Activated B cell treated with CpG ODN at 0.5 μM for 24 hours (primary cell): ENCODE data around the gene LRRC31. TPM values are rescaled to one million over a fixed set of nuclear protein-coding genes. Genes with fewer than 3 reads are reported as not detected.

ENCODE experiments used
- ATAC-seq: fragments of 200-7000 bp; cut with Tn5 transposase; one replicate; pipeline ENCODE4 v1.10.0; 2021; ENCODE audit warnings: low read depth, mild to moderate bottlenecking, moderate library complexity
- CTCF ChIA-PET: fragments of 350-600 bp; sonication (Branson Sonifier 250); formaldehyde crosslinking; loops from one replicate; lab custom pipeline; 2021; ENCODE audit warnings: antibody characterized with exemption; lab: Charles Lee
- POLR2A ChIA-PET: fragments of 350-600 bp; sonication (Branson Sonifier 250); formaldehyde crosslinking; loops from one replicate; lab custom pipeline; 2021; ENCODE audit warnings: antibody characterized with exemption; lab: Charles Lee
- DNase-seq: peaks from one replicate; pipeline ENCODE4 v3.0.0; 2022
- H3K27ac Mint-ChIP-seq: one replicate; pipeline ENCODE4 v1.8.0; 2020; ENCODE audit warnings: mixed read lengths
- H3K27me3 Mint-ChIP-seq: one replicate; pipeline ENCODE4 v1.8.0; 2021; ENCODE audit warnings: mixed read lengths
- H3K36me3 Mint-ChIP-seq: one replicate; pipeline ENCODE4 v1.8.0; 2021; ENCODE audit warnings: low read depth, mixed read lengths
- H3K4me1 Mint-ChIP-seq: one replicate; pipeline ENCODE4 v1.8.0; 2021; ENCODE audit warnings: mixed read lengths
- H3K4me3 Mint-ChIP-seq: one replicate; pipeline ENCODE4 v1.8.0; 2020; ENCODE audit warnings: mild to moderate bottlenecking, mixed read lengths
- H3K9me3 Mint-ChIP-seq: one replicate; pipeline ENCODE4 v1.8.0; 2020; ENCODE audit warnings: mixed read lengths
- CTCF ChIP-seq: fragments of 200-600 bp; IDR thresholded peaks from one replicate; pipeline ENCODE4 v1.8.0; 2022; ENCODE audit warnings: antibody characterized with exemption, mild to moderate bottlenecking
- intact Hi-C: fragments of 100-400 bp; cut with micrococcal nuclease; formaldehyde crosslinking; loops from one replicate; pipeline ENCODE4 v1.15.1; 2024
- total RNA-seq: library from RNA; stranded (reverse); gene quantifications from 2 replicates; pipeline ENCODE4 v1.2.3, GENCODE V29; 2022

The LRRC31 gene
- total RNA-seq: not detected in 2 replicates

- Mint-ChIP-seq H3K4me3 (no peak within 1 kb of the TSS), H3K9me3 (no peaks in the 10 kb centered on the region), H3K27me3 (no peaks in the 10 kb centered on the region), H3K27ac (peak within 1 kb of the TSS; percentile 14), H3K4me1 (peaks cover 34% of the 10 kb centered on the region), H3K36me3 (no peaks in the 10 kb centered on the region)
- DNase-seq (no peak), ATAC-seq (no peak)
- intact Hi-C loops: loop anchor here (5.0 to 10.0 kb wide), 2 partner anchors 315 to 943 kb away; partner anchors contain the start of gene PHC3
- POLR2A ChIA-PET: interaction anchor here (1.0 kb wide), 1 partner anchor 97 kb away, joined by 3 read pairs; the partner anchor contains the start of gene SEC62
- CTCF ChIA-PET: no interaction called here
- TF ChIP-seq CTCF: no peak
Measured at GRCh38 chr3:169869484-169870220, at the start of gene LRRC31. TSS of gene LRRC31 (minus strand) at chr3:169869935. CDS start at chr3:169869807, 128 bp downstream.

GRCh38 chr3:169914321-169914720, 44.6 kb upstream of the LRRC31 start:
- POLR2A ChIA-PET: no interaction called here
- H3K27me3 Mint-ChIP-seq: no peaks in the 10 kb centered on the region
- ATAC-seq: no peak
- no peak overlapping the region for H3K27ac Mint-ChIP-seq
- CTCF ChIA-PET: no interaction called here
- TF ChIP-seq CTCF: no peak
- no peak overlapping the region for H3K4me3 Mint-ChIP-seq
- intact Hi-C loops: no loop called here
- no peaks in the 10 kb centered on the region for H3K9me3 Mint-ChIP-seq
- peaks cover 6% of the 10 kb centered on the region for H3K4me1 Mint-ChIP-seq
- no peak for DNase-seq
- no peaks in the 10 kb centered on the region for H3K36me3 Mint-ChIP-seq

- H3K27ac Mint-ChIP-seq: no peak overlapping the region
- intact Hi-C loops: no loop called here
- TF ChIP-seq CTCF: no peak
- DNase-seq (no peak), ATAC-seq (no peak)
- H3K9me3 Mint-ChIP-seq: no peaks in the 10 kb centered on the region
- ChIA-PET CTCF (no interaction called here), POLR2A (no interaction called here)
- H3K27me3 Mint-ChIP-seq: no peaks in the 10 kb centered on the region
- no peak overlapping the region for H3K4me3 Mint-ChIP-seq
- H3K36me3 Mint-ChIP-seq: no peaks in the 10 kb centered on the region
- peaks cover 6% of the 10 kb centered on the region for H3K4me1 Mint-ChIP-seq
Measured at GRCh38 chr3:169913323-169913722, 43.6 kb upstream of the LRRC31 start.

GRCh38 chr3:169911272-169911671, 41.5 kb upstream of the LRRC31 start, which contains the start of gene SAMD7:
TSS of gene SAMD7 (plus strand) at chr3:169911572. CDS start at chr3:169919499, 7,927 bp downstream.
- ChIA-PET CTCF (interaction anchor here (0.7 kb wide), 1 partner anchor 782 kb away, joined by 3 read pairs; no protein-coding TSS in a partner anchor), POLR2A (interaction anchor here (0.6 to 1.1 kb wide), 2 partner anchors 19 to 21 kb away, joined by 3 to 7 read pairs; no protein-coding TSS in a partner anchor)
- no peak for ATAC-seq
- Mint-ChIP-seq H3K4me3 (no peak within 1 kb of the TSS), H3K4me1 (peaks cover 6% of the 10 kb centered on the region), H3K36me3 (no peaks in the 10 kb centered on the region), H3K27me3 (no peaks in the 10 kb centered on the region), H3K9me3 (no peaks in the 10 kb centered on the region), H3K27ac (no peak within 1 kb of the TSS)
- no peak for TF ChIP-seq CTCF
- DNase-seq: no peak
- intact Hi-C loops: no loop called here

GRCh38 chr3:169907944-169908343, 38.2 kb upstream of the LRRC31 start:
- POLR2A ChIA-PET: interaction anchor here (0.6 kb wide), 2 partner anchors 36 to 66 kb away, joined by 3 read pairs; no protein-coding TSS in a partner anchor
- H3K4me3 Mint-ChIP-seq: no peak overlapping the region

More at GRCh38 chr3:169907944-169908343, 38.2 kb upstream of the LRRC31 start:
- ATAC-seq: no peak
- no peaks in the 10 kb centered on the region for H3K4me1 Mint-ChIP-seq
- TF ChIP-seq CTCF: no peak
- no peak overlapping the region for H3K27ac Mint-ChIP-seq
- intact Hi-C loops: no loop called here
- no peak for DNase-seq
- no peaks in the 10 kb centered on the region for H3K9me3 Mint-ChIP-seq
- CTCF ChIA-PET: no interaction called here
- no peaks in the 10 kb centered on the region for H3K27me3 Mint-ChIP-seq
- no peaks in the 10 kb centered on the region for H3K36me3 Mint-ChIP-seq
